Spleen (tissue), 3 donors: Measurements from ENCODE around the gene TENM3.

Experiments
- POLR2A ChIP-seq, 3 donors: fragments of 450-650 bp; IDR thresholded peaks; one replicate each; pipeline ENCODE4 v1.5.1; 2017; ENCODE audit warnings: antibody characterized with exemption in 3 of 3, mild to moderate bottlenecking in 1 of 3
- POLR2AphosphoS5 ChIP-seq, 3 donors: sonication (generic); formaldehyde crosslinking; IDR thresholded peaks; one replicate each; pipeline ENCODE4 v1.5.1; 2017; ENCODE audit warnings: antibody characterized with exemption in 3 of 3

- TF ChIP-seq POLR2AphosphoS5 (IDR thresholded peaks at IDR 0.05) (no peak), POLR2A (IDR thresholded peaks at IDR 0.05) (no peak)
These were observed 560.9 kb downstream of the TENM3 start for GRCh38 chr4:182804131-182804530.
